Measurements from ENCODE around the gene KCTD4. TPM values are rescaled to one million over a fixed set of nuclear protein-coding genes. Genes with fewer than 3 reads are reported as not detected.

The KCTD4 gene
- total and polyA plus RNA-seq, 3 donors from 2014 or later, result not detected

DNA sequence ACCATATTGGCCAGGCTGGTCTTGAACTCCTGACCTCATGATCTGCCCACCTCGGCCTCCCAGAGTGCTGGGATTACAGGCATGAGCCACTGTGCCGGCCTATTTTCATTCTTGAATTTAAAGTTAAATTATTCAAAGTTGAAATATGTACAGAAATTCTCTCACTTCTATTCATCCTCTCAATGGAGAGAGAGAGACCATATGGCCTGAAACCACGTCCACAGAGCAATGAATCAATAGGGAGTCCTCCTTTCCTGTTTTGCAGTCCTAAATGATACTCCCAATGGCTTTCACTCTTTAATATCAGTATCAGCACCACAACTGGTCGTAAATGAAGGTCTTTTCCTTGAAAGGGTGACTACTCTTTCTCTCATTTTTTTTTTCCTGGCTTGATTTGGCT lies 30.5 kb upstream of the KCTD4 start:
- intact Hi-C loops (cut with DNase I; ENCODE audit: low total_unique reads), result no loop called here
- Histone ChIP-seq H3K4me3 (no peak overlapping the region), H3K36me3 (ENCODE audit: low read depth, missing control alignments) (no peaks in the 10 kb centered on the region), H3K27ac (no peak overlapping the region), H3K9me3 (no peaks in the 10 kb centered on the region), H3K27me3 (no peaks in the 10 kb centered on the region), H3K4me1 (no peaks in the 10 kb centered on the region)
- TF ChIP-seq POLR2A (IDR thresholded peaks at IDR 0.05), result no peak
- TF ChIP-seq CTCF (IDR thresholded peaks at IDR 0.05), result no peak
- no peak for DNase-seq
- WGBS, 2 donors, result 85 to 86% methylated on average over 4 of the region's 4 CpGs

- 73 to 79% methylated on average over 4 of the region's 4 CpGs for WGBS, 2 donors
- intact Hi-C loops (cut with DNase I; ENCODE audit: low total_unique reads), result no loop called here
- TF ChIP-seq POLR2A (IDR thresholded peaks at IDR 0.05) (no peak), CTCF (IDR thresholded peaks at IDR 0.05) (no peak)
- DNase-seq, result no peak
- Histone ChIP-seq H3K27ac (no peak overlapping the region), H3K27me3 (no peaks in the 10 kb centered on the region), H3K9me3 (no peaks in the 10 kb centered on the region), H3K4me3 (no peak overlapping the region), H3K36me3 (ENCODE audit: low read depth, missing control alignments) (no peaks in the 10 kb centered on the region), H3K4me1 (no peaks in the 10 kb centered on the region)
Observed at GRCh38 chr13:45229172-45229571, 28.3 kb upstream of the KCTD4 start.

- Histone ChIP-seq H3K9me3 (no peaks in the 10 kb centered on the region), H3K4me3 (no peak overlapping the region), H3K36me3 (ENCODE audit: low read depth, missing control alignments) (no peaks in the 10 kb centered on the region), H3K27me3 (no peaks in the 10 kb centered on the region), H3K4me1 (no peaks in the 10 kb centered on the region), H3K27ac (no peak overlapping the region)
- TF ChIP-seq POLR2A (IDR thresholded peaks at IDR 0.05), result no peak
- no peak for TF ChIP-seq CTCF (IDR thresholded peaks at IDR 0.05)
- DNase-seq, result no peak
- intact Hi-C loops (cut with DNase I; ENCODE audit: low total_unique reads), result no loop called here
- 96 to 97% methylated on average over 5 of the region's 5 CpGs for WGBS, 2 donors
Observed at GRCh38 chr13:45228002-45228401, 27.2 kb upstream of the KCTD4 start.

GRCh38 chr13:45226024-45226423 lies 25.2 kb upstream of the KCTD4 start:
- no peak overlapping the region for H3K27ac ChIP-seq
- 90 to 94% methylated on average over 3 of the region's 3 CpGs for WGBS, 2 donors

More at GRCh38 chr13:45226024-45226423, 25.2 kb upstream of the KCTD4 start:
- Histone ChIP-seq H3K4me3 (no peak overlapping the region), H3K27me3 (no peaks in the 10 kb centered on the region), H3K4me1 (no peaks in the 10 kb centered on the region), H3K9me3 (no peaks in the 10 kb centered on the region), H3K36me3 (ENCODE audit: low read depth, missing control alignments) (no peaks in the 10 kb centered on the region)
- intact Hi-C loops (cut with DNase I; ENCODE audit: low total_unique reads), result no loop called here
- no peak for TF ChIP-seq POLR2A (IDR thresholded peaks at IDR 0.05)
- TF ChIP-seq CTCF (IDR thresholded peaks at IDR 0.05), result no peak
- no peak for DNase-seq

Data from testis (tissue), 3 donors.